ENCODE data around the gene PLXNA4.

DNA sequence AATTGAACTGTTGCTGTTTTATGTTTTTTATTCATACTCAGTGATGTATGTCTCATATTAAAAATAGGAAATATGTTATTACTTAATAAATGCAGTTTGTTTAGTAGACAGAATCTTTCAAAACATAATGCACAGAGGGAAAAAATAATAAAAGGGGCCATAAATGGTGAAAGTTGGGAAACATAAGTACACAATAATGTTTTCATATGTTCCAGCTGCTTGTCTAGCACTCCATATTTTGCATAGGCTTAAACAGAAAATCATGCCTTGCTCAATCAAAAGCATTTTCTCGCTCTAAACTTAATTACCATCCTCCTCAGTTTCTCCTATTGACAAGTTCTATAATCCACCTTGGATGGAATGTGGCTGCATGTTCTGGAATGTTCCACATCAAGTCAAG lies 333.2 kb downstream of the PLXNA4 start:
- TF ChIP-seq, protein P1, sequence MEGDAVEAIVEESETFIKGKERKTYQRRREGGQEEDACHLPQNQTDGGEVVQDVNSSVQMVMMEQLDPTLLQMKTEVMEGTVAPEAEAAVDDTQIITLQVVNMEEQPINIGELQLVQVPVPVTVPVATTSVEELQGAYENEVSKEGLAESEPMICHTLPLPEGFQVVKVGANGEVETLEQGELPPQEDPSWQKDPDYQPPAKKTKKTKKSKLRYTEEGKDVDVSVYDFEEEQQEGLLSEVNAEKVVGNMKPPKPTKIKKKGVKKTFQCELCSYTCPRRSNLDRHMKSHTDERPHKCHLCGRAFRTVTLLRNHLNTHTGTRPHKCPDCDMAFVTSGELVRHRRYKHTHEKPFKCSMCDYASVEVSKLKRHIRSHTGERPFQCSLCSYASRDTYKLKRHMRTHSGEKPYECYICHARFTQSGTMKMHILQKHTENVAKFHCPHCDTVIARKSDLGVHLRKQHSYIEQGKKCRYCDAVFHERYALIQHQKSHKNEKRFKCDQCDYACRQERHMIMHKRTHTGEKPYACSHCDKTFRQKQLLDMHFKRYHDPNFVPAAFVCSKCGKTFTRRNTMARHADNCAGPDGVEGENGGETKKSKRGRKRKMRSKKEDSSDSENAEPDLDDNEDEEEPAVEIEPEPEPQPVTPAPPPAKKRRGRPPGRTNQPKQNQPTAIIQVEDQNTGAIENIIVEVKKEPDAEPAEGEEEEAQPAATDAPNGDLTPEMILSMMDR (IDR thresholded peaks at IDR 0.05; ENCODE audit: insufficient read depth, low read depth, low read length) = no peak
- no peak for TF ChIP-seq EZH2 (IDR thresholded peaks at IDR 0.05; ENCODE audit: insufficient read depth, low read length)

All from astrocyte (in vitro differentiated cells and primary cell).